Neural cell (in vitro differentiated cells): ENCODE results near the gene ARMC2. TPM values are rescaled to one million over a fixed set of nuclear protein-coding genes. Genes with fewer than 3 reads are reported as not detected.

Experiments used
- H2AFZ ChIP-seq: fragments of 200-600, 300-800 bp; sonication (generic), shearing (Covaris generic); 2 replicates; pipeline ENCODE4 v1.6.0; 2014; ENCODE audit warnings: low read depth, mild to moderate bottlenecking, antibody characterized with exemption, low read length, moderate library complexity
- H3F3A ChIP-seq: fragments of 200-600 bp; shearing (Covaris generic); 2 replicates; pipeline ENCODE4 v1.6.1; 2016; ENCODE audit warnings: mild to moderate bottlenecking, moderate library complexity, mixed read lengths, antibody characterized with exemption, low read length; ENCODE audit not compliant: insufficient read depth, poor library complexity, severe bottlenecking
- H3K27ac ChIP-seq: fragments of 200-600, 300-800 bp; sonication (generic), shearing (Covaris generic); 2 replicates; pipeline ENCODE4 v1.5.1; 2014; ENCODE audit warnings: mild to moderate bottlenecking, low read length, moderate library complexity
- H3K27me3 ChIP-seq: fragments of 300-800, 200-600 bp; sonication (generic), shearing (Covaris generic); 2 replicates; pipeline ENCODE4 v1.6.0; 2014; ENCODE audit warnings: mild to moderate bottlenecking, low read depth, low read length, moderate library complexity; ENCODE audit not compliant: insufficient read depth
- H3K36me3 ChIP-seq: fragments of 300-800, 200-600 bp; sonication (generic), shearing (Covaris generic); 2 replicates; pipeline ENCODE4 v1.5.1; 2014; ENCODE audit warnings: mild to moderate bottlenecking, antibody characterized with exemption, low read length, moderate library complexity; ENCODE audit not compliant: insufficient read depth
- H3K4me2 ChIP-seq: fragments of 300-800, 200-600 bp; sonication (generic), shearing (Covaris generic); 2 replicates; pipeline ENCODE4 v1.6.0; 2014; ENCODE audit warnings: mild to moderate bottlenecking, low read length
- H3K4me3 ChIP-seq: fragments of 300-800, 200-600 bp; sonication (generic), shearing (Covaris generic); 2 replicates; pipeline ENCODE4 v1.5.1; 2014; ENCODE audit warnings: mild to moderate bottlenecking, low read length, moderate library complexity
- H3K79me2 ChIP-seq: fragments of 200-600 bp; shearing (Covaris generic); replicated peaks from 2 replicates; pipeline ENCODE4 v1.6.0; 2014; ENCODE audit warnings: mild to moderate bottlenecking, low read length, moderate library complexity; ENCODE audit not compliant: insufficient read depth
- H3K9ac ChIP-seq: fragments of 300-800, 200-600 bp; sonication (generic), shearing (Covaris generic); 2 replicates; pipeline ENCODE4 v1.6.1; 2016; ENCODE audit warnings: mild to moderate bottlenecking, low read length, mixed read lengths
- H3K9me2 ChIP-seq: fragments of 200-600 bp; shearing (Covaris generic); 2 replicates; pipeline ENCODE4 v1.6.1; 2016; ENCODE audit warnings: mild to moderate bottlenecking, low read length, mixed read lengths; ENCODE audit not compliant: insufficient read depth
- H3K9me3 ChIP-seq: fragments of 200-600, 300-800 bp; sonication (generic), shearing (Covaris generic); 2 replicates; pipeline ENCODE4 v1.6.1; 2016; ENCODE audit warnings: mild to moderate bottlenecking, mixed run types, low read length, moderate library complexity, mixed read lengths
- H4K20me1 ChIP-seq: fragments of 200-600 bp; shearing (Covaris generic); 2 replicates; pipeline ENCODE4 v1.6.1; 2016; ENCODE audit warnings: mild to moderate bottlenecking, mixed run types; ENCODE audit not compliant: insufficient read depth
- CTCF ChIP-seq: fragments of 450-650 bp; IDR thresholded peaks from 2 replicates; pipeline ENCODE4 v1.5.1; 2014; ENCODE audit warnings: antibody characterized with exemption, mild to moderate bottlenecking, moderate library complexity; ENCODE audit not compliant: poor library complexity, severe bottlenecking
- EP300 ChIP-seq: fragments of 450-650 bp; conservative IDR thresholded peaks from 2 replicates; pipeline ENCODE4 v1.6.1; 2014; ENCODE audit warnings: antibody characterized with exemption, mild to moderate bottlenecking, moderate library complexity; ENCODE audit not compliant: poor library complexity, severe bottlenecking
- EZH2 ChIP-seq: fragments of 200-600, 300-800 bp; shearing (Covaris generic), sonication (generic); IDR thresholded peaks from 2 replicates; pipeline ENCODE4 v1.6.1; 2014; ENCODE audit warnings: antibody characterized with exemption, low read length, borderline replicate concordance, mild to moderate bottlenecking; ENCODE audit not compliant: insufficient read depth, poor library complexity, severe bottlenecking
- MXI1 ChIP-seq: fragments of 450-650 bp; conservative IDR thresholded peaks from 2 replicates; pipeline ENCODE4 v1.6.1; 2014; ENCODE audit warnings: antibody characterized with exemption, mild to moderate bottlenecking; ENCODE audit not compliant: poor library complexity, severe bottlenecking
- POLR2AphosphoS5 ChIP-seq: IDR thresholded peaks from 2 replicates; pipeline ENCODE4 v1.6.1; 2012
- RAD21 ChIP-seq: fragments of 450-650 bp; conservative IDR thresholded peaks from 2 replicates; pipeline ENCODE4 v1.6.1; 2014; ENCODE audit warnings: antibody characterized with exemption, mild to moderate bottlenecking, moderate library complexity
- REST ChIP-seq: IDR thresholded peaks from 2 replicates; pipeline ENCODE4 v1.6.1; 2012; ENCODE audit warnings: borderline replicate concordance
- SMC3 ChIP-seq: fragments of 450-650 bp; conservative IDR thresholded peaks from 2 replicates; pipeline ENCODE4 v1.6.1; 2014; ENCODE audit warnings: antibody characterized with exemption, mild to moderate bottlenecking, moderate library complexity; ENCODE audit not compliant: poor library complexity
- polyA plus RNA-seq: library from polyadenylated mRNA; depleted of rRNA; stranded (reverse); fragments of >200 nt; gene quantifications from 2 replicates; pipeline ENCODE4 v1.2.3, GENCODE V29; 2014

The ARMC2 gene
- polyA plus RNA-seq, 1 donor from 2014 or later: 18.6 TPM

GRCh38 chr6:108914235-108915022, 66.2 kb downstream of the ARMC2 start:
- Histone ChIP-seq H3K9me3 (no peaks in the 10 kb centered on the region), H3K27me3 (no peaks in the 10 kb centered on the region), H3F3A (no peaks in the 10 kb centered on the region), H3K4me3 (no peak overlapping the region), H4K20me1 (no peaks in the 10 kb centered on the region), H3K27ac (no peak overlapping the region), H3K9me2 (no peaks in the 10 kb centered on the region), H3K79me2 (no peaks in the 10 kb centered on the region), H3K9ac (no peak overlapping the region), H3K4me2 (no peak overlapping the region), H3K36me3 (peaks cover 4% of the 10 kb centered on the region), H2AFZ (no peak overlapping the region)
- TF ChIP-seq SMC3 (no peak), EZH2 (no peak), CTCF (no peak), RAD21 (no peak), POLR2AphosphoS5 (no peak)

GRCh38 chr6:108915258-108915657, 67.0 kb downstream of the ARMC2 start:
- Histone ChIP-seq H3K9me2 (no peaks in the 10 kb centered on the region), H3K9ac (no peak overlapping the region), H3K4me2 (no peak overlapping the region), H3K4me3 (no peak overlapping the region), H3K9me3 (no peaks in the 10 kb centered on the region), H3K36me3 (peaks cover 4% of the 10 kb centered on the region), H3K27ac (no peak overlapping the region), H3K27me3 (no peaks in the 10 kb centered on the region), H2AFZ (no peak overlapping the region), H3K79me2 (no peaks in the 10 kb centered on the region), H4K20me1 (no peaks in the 10 kb centered on the region), H3F3A (no peaks in the 10 kb centered on the region)
- TF ChIP-seq REST (no peak), CTCF (no peak), EP300 (no peak), POLR2AphosphoS5 (no peak), SMC3 (no peak), MXI1 (no peak), EZH2 (no peak), RAD21 (no peak)
